LoVo (cell line): ENCODE data around the gene HDAC4.

ENCODE experiments used
- DNase-seq: peaks from one replicate; pipeline ENCODE4 v3.0.0-alpha.2; 2016; ENCODE audit warnings: low spot score

HDAC4 gene

DNA sequence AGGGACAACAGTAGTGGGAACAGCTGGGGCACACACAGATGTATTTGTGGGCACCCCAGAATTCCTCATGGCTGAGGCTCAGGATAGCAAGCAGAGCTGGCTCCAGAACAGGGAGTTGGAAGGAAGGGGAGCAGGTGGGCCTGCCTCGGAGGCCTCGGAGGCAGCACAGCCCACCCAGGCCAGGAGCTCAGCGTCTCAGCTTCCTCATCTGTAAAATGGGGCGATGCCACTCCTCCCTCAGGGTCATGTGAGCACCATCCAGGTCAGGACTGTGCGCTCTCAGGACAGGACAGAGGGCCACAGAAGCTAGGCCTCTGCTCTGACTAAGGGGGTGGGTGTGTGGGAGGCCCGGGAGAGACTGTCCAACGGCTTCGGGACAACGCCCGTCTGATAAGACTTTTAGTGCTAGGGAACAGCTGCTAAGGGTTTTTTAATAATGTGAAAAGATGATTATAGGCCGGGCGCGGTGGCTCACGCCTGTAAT is 106.2 kb downstream of the HDAC4 start:
- DNase-seq, result no peak

DNA sequence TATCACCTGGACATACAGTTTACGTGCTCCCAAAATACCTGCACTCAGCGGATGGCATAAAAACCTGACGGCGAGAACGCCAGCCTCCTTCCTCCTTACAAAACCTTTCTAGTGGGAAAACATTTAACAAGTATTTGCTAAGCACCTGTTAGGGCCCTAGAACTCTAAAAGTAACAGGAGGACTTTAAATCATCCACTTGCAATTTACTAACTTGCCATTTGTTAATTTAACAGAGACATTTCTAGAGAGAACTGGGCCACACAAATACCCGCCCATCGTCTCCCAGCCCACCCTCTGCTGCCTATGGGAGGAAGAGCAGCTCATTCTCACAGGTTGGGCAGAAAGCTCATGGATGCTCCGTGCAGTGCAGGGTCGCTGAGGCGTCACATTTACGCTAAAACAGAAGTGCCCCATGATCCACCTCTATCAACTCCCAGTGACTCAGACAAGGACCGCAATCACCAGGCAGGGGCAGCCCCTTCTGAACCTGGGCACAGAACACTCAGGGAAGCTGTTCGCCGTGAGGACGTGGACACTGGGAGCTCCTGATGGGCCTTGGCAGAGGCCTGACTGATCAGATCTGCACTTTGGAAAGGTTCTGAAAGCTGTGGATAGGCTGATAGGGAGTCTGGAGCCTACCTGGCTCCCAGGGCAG is 106.9 kb downstream of the HDAC4 start:
- DNase-seq, result no peak

DNA sequence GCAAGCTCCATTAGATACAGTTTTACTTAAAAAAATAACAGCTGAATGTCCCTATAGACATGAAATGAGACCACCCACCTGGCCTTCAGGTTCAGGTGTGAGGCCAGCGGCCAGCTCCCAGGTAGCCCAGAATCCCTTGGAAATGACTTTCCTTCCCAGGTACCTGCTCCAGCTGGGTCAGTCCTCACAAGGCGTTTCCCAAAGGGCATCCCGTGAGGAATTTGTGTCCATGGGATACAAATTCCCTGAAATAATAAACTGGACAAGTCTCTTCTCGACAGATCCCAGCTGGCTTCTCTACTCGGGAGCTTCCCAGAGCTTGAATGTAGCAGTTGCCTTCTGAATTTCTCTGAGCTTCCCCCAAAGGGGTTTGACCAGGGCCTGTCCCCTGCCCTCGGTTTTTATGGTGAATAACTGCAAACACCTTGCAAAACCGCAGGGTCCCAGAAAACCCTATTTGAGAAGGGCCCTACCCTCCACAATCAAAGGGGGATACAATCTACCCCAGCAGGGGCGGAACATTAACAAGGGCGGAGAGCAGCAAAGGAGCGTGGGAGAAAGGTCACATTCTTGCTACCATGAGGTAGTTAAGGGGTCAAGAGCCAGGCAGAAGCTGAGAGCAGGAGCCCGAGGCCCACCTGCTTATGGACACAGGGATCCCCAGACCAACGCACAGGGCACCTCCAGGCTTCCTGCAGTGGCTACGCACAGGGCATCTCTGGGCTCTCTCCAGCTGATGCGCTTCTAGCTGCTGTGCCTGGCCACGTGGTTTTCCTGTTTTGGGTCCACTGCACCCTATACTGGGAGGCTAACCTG is 107.7 kb downstream of the HDAC4 start:
- DNase-seq, result no peak

DNA sequence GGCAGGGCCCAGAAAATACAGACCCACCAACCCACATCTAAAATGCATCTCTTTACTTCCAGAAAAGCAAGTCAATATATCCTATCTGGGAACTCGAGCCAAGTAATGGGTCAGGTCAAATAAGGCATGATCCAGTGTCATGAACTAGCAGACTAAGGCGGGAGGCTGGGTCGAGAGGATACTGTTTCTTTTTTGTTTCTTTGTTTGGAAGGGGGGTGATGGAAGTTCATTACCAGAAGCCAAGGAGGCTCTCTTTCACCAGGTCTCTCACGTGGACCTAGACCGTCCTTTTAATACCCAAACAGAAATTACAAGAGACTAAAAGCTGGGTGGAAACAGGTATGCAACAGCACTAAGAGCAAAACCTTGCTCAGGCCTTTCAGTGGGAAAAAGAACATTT is 108.3 kb downstream of the HDAC4 start:
- DNase-seq, result no peak

GRCh38 chr2:239291475-239292350 is 109.1 kb downstream of the HDAC4 start:
- no peak for DNase-seq

- DNase-seq, result no peak
Observed at GRCh38 chr2:239290618-239291474, 110.0 kb downstream of the HDAC4 start.

- no peak for DNase-seq
Observed at GRCh38 chr2:239289545-239289944, 111.3 kb downstream of the HDAC4 start.

DNA sequence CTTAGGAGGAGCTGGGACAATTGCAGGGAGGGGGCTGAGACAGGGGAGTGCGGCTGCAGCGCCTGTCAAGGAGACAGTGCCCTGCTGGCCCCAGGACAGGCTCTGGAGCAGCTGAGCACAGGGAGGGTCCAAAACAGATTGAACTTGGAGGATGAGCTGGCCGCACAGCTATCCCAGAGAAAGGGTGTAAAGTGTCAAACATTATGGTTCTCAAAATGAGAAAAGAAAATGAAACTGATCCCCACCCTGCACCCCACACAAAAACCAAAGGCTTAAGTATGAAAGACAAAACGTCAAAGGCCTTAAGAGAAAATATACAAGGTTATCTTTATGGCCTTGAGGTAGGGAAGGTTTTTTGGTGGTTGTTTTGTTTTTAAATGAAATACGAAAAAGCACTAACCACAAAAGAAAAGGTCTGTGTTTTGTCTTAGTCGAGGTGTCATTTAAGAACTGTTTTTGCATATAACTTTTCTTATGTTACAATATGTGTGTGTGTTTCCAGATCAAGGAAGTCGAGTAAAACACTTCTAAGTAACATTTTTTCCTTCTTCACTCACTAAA is 111.8 kb downstream of the HDAC4 start:
- no peak for DNase-seq

- no peak for DNase-seq
Observed at GRCh38 chr2:239288237-239288636, 112.6 kb downstream of the HDAC4 start.

DNA sequence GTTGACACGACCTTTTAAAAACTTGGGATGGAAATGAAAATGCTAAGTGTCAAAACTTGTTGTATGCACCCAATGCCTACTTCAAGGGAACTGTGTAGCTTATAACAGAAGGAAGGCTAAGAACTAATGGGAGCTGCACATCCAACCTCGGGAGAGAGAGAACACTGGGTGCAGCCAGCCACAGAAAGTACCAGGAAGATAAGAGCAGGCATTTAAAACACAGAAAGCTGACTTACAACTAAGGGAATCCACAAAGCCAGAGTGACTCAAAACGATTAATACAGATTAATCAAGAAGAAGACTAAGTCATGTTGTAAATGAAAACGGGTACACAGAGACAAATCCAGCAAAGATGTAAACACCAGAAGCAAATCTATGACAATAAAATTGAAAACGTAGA is 113.4 kb downstream of the HDAC4 start:
- DNase-seq, result no peak

DNA sequence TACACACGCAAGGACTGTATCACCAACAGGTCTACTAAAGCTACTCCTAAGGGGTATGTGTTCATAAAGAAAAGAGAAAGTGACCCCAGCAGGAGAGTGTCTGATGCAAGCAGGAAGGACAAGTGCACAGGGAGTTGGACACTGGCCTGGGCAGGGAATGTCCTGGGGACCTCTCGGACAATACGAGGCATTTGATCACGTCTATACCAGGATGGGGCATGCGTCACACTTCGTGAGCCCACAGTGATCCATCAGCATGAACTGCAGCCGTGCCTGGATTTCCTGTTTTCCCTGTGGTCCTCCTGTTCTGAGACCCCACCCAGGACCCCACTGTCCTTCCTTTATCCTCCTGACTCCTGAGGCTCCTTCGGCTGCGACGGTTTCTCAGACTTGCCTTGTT is 113.9 kb downstream of the HDAC4 start:
- no peak for DNase-seq

- no peak for DNase-seq
Observed at GRCh38 chr2:239285932-239286230, 114.9 kb downstream of the HDAC4 start.

DNA sequence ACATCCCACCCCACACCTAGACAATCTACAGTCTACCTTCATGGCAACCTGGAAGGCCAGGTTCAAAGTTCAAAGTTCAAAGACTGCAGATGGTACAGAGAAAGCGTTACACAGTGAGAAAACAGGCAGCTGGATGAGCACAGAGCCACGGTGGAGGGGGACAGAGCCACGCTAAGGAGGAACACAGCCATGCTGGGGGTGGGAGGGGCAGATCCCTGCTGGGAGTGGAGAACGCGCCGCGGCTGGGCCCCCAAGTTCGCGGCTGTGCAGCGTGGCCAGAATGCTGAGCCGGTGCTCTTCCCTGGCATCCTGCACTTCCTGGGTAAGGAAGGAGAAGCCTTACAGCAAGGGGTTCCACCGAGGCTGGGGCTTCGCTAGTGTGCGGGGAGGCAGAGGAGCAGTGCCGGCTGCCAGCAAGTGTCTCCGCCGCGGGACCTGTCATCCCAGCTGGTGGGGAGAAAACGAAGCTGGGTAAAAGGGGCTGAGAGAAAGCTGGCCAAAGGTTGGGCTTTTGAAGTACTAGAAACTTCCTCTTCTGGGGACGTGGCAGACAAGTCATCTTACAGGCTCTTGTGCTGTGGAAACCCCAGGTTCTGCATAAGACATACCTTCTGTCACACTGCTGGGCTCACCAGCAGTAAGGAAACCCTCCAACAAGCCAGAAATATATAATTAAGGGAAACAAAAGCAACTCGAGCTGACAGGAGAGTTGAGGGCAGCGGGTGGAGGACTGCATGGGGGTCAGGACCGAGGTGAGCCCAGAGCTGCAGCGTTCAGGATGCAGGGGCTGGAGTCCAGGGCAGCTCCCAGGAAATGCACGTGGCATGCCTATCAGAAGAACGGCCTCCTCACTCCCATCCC is 115.5 kb downstream of the HDAC4 start:
- peak; percentile 6 for DNase-seq

- no peak for DNase-seq
Observed at GRCh38 chr2:239283961-239284795, 116.6 kb downstream of the HDAC4 start.

GRCh38 chr2:239283288-239283945 is 117.4 kb downstream of the HDAC4 start:
- DNase-seq, result no peak

- DNase-seq, result no peak
Observed at GRCh38 chr2:239282448-239283287, 118.2 kb downstream of the HDAC4 start.

- DNase-seq, result peak; percentile 41
Observed at GRCh38 chr2:239280296-239281017, 120.4 kb downstream of the HDAC4 start.
